HepG2 (cell line): ENCODE data around the gene IER2. TPM values are rescaled to one million over a fixed set of nuclear protein-coding genes. Genes with fewer than 3 reads are reported as not detected.

ENCODE experiments used
- BCL3 ChIP-seq: sonication (generic); formaldehyde crosslinking; IDR thresholded peaks from 2 replicates; pipeline ENCODE4 v1.5.1; 2020; ENCODE audit warnings: mild to moderate bottlenecking, missing genetic modification reagents, moderate library complexity
- BHLHE40 ChIP-seq: IDR thresholded peaks from 2 replicates; pipeline ENCODE4 v1.6.1; 2011; ENCODE audit warnings: low read length, improper control_type of control experiment
- FOXJ3 ChIP-seq: sonication (generic); formaldehyde crosslinking; IDR thresholded peaks from 2 replicates; pipeline ENCODE4 v1.4.0; 2020; ENCODE audit warnings: missing genetic modification reagents, mild to moderate bottlenecking, borderline replicate concordance
- HOXA9 ChIP-seq: sonication (generic); formaldehyde crosslinking; IDR thresholded peaks from 2 replicates; pipeline ENCODE4 v1.8.1; 2022; ENCODE audit warnings: missing genetic modification reagents, mild to moderate bottlenecking, moderate library complexity, borderline replicate concordance
- MEF2D ChIP-seq: sonication (generic); formaldehyde crosslinking; IDR thresholded peaks from 2 replicates; pipeline ENCODE4 v1.5.1; 2020; ENCODE audit warnings: mild to moderate bottlenecking, missing genetic modification reagents
- MNT ChIP-seq: fragments of 450-650 bp; IDR thresholded peaks from 2 replicates; pipeline ENCODE4 v1.6.1; 2016
- NR2F2 ChIP-seq: IDR thresholded peaks from 2 replicates; pipeline ENCODE4 v1.6.1; 2012; ENCODE audit warnings: low read depth, inconsistent platforms, borderline replicate concordance
- PATZ1 ChIP-seq: sonication (generic); formaldehyde crosslinking; IDR thresholded peaks from 2 replicates; pipeline ENCODE4 v1.4.0; 2020; ENCODE audit warnings: missing genetic modification reagents
- PAWR ChIP-seq: sonication (generic); formaldehyde crosslinking; IDR thresholded peaks from 2 replicates; pipeline ENCODE4 v1.4.0; 2020; ENCODE audit warnings: missing genetic modification reagents, mild to moderate bottlenecking, borderline replicate concordance
- SIN3A ChIP-seq: IDR thresholded peaks from 2 replicates; pipeline ENCODE4 v1.6.1; 2011; ENCODE audit warnings: low read depth, mild to moderate bottlenecking, control low read depth, low read length, borderline replicate concordance
- THAP8 ChIP-seq: sonication (generic); formaldehyde crosslinking; IDR thresholded peaks from 2 replicates; pipeline ENCODE4 v1.5.1; 2020; ENCODE audit warnings: missing genetic modification reagents, mild to moderate bottlenecking, borderline replicate concordance
- ZC3H13 ChIP-seq: sonication (generic); formaldehyde crosslinking; IDR thresholded peaks from 2 replicates; pipeline ENCODE4 v1.8.1; 2023; ENCODE audit warnings: mild to moderate bottlenecking, missing genetic modification reagents, moderate library complexity
- ZFP36L1 ChIP-seq: sonication (generic); formaldehyde crosslinking; IDR thresholded peaks from 2 replicates; pipeline ENCODE4 v1.8.0; 2022; ENCODE audit warnings: mild to moderate bottlenecking, missing genetic modification reagents, moderate library complexity
- ZFP82 ChIP-seq: sonication (generic); formaldehyde crosslinking; IDR thresholded peaks from 2 replicates; pipeline ENCODE4 v1.5.1; 2020; ENCODE audit warnings: mild to moderate bottlenecking, missing genetic modification reagents, borderline replicate concordance
- ZNF546 ChIP-seq: sonication (generic); formaldehyde crosslinking; conservative IDR thresholded peaks from 2 replicates; pipeline ENCODE4 v1.8.1; 2023; ENCODE audit warnings: mild to moderate bottlenecking, missing genetic modification reagents
- ZNF607 ChIP-seq: sonication (generic); formaldehyde crosslinking; IDR thresholded peaks from 2 replicates; pipeline ENCODE4 v1.5.1; 2020; ENCODE audit warnings: missing genetic modification reagents, mild to moderate bottlenecking, borderline replicate concordance
- ZNF609 ChIP-seq: sonication (generic); formaldehyde crosslinking; IDR thresholded peaks from 2 replicates; pipeline ENCODE4 v1.4.0; 2020; ENCODE audit warnings: mild to moderate bottlenecking, missing genetic modification reagents, borderline replicate concordance
- polyA plus RNA-seq, 8 experiments: library from polyadenylated mRNA; depleted of rRNA in 3 of 8; stranded (reverse) in 7 of 8; unstranded in 1 of 8; fragments of >200 nt; fragmentation: Illumina TruSeq in 4 of 8; extraction: Trizol in 4 of 8; gene quantifications; 2 replicates each; pipeline versions ENCODE4 v1.2.1 to v1.2.3, GENCODE V29; 2011 to 2016; ENCODE audit warnings: low read depth in 4 of 8, missing spikeins in 1 of 8, mixed read lengths in 1 of 8; ENCODE audit not compliant: insufficient read depth in 1 of 8
- total RNA-seq, 5 experiments: library from RNA; depleted of rRNA; stranded (reverse); fragments of >200 nt; fragmentation: Illumina TruSeq; extraction: Trizol; gene quantifications; 2 replicates each; pipeline ENCODE4 v1.2.3, GENCODE V29; 2016; ENCODE audit warnings: low read depth in 1 of 5

Gene IER2
- total and polyA plus RNA-seq, 2 of the 13 experiments (the other 11 are each of a cell fraction or from before 2014, with no cell fraction given), result 10.1 to 14.3 TPM

- TF ChIP-seq MEF2D (CRISPR knock-in tag), result peak; percentile 93
- TF ChIP-seq ZFP36L1, result 0 out of 2 replicates have a peak, but pooled peaks have one; percentile 65
- 0 out of 2 replicates have a peak, but pooled peaks have one; percentile 49 for TF ChIP-seq BCL3 (CRISPR knock-in tag)
- TF ChIP-seq PATZ1 (CRISPR knock-in tag), result peak; percentile 86
- TF ChIP-seq MNT, result peak; percentile 62
- peak; percentile 81; the same call in 1 of the 2 replicates for TF ChIP-seq ZNF607
- TF ChIP-seq SIN3A, result 0 out of 2 replicates have a peak, but pooled peaks have one; percentile 71
- TF ChIP-seq FOXJ3, result peak; percentile 51
- no peak for TF ChIP-seq PAWR
- TF ChIP-seq ZC3H13 (CRISPR knock-in tag), result no peak
- TF ChIP-seq HOXA9 (CRISPR knock-in tag), result 0 out of 2 replicates have a peak, but pooled peaks have one; percentile 51
- peak; percentile 51; the same call in 1 of the 2 replicates for TF ChIP-seq NR2F2
- TF ChIP-seq THAP8 (CRISPR knock-in tag), result 0 out of 2 replicates have a peak, but pooled peaks have one; percentile 32
- no peak for TF ChIP-seq ZNF546 (CRISPR knock-in tag)
- peak; percentile 60; the same call in 1 of the 2 replicates for TF ChIP-seq ZNF609
- peak; percentile 94 for TF ChIP-seq BHLHE40
- no peak for TF ChIP-seq ZFP82 (CRISPR knock-in tag)
Measured at GRCh38 chr19:13150187-13150930, at the start of gene IER2, which contains the start of gene STX10 (continued).
